OCI-LY7 (cell line): ENCODE results near the gene MAGI1. TPM values are rescaled to one million over a fixed set of nuclear protein-coding genes. Genes with fewer than 3 reads are reported as not detected.

Experiments
- BruUV-seq: library from RNA; stranded (reverse); fragments of 400-500 nt; replicated peaks from 2 replicates; lab custom pipeline; 2021; lab: Mats Ljungman, UMichigan
- CTCF ChIA-PET: fragments of 300-600 bp; sonication (Branson Sonifier 250); formaldehyde crosslinking; loops from one replicate; lab custom pipeline; 2022; ENCODE audit warnings: antibody characterized with exemption; ENCODE audit not compliant: unreplicated experiment; lab: Charles Lee
- POLR2A ChIA-PET: fragments of 300-600 bp; sonication (Branson Sonifier 250); formaldehyde crosslinking; loops from one replicate; lab custom pipeline; 2022; ENCODE audit warnings: antibody characterized with exemption; lab: Charles Lee
- DNase-seq: peaks from one replicate; pipeline ENCODE4 v3.0.0-alpha.2; 2015; ENCODE audit warnings: low spot score
- H2AFZ ChIP-seq: fragments of 200-600 bp; sonication (generic), shearing (Covaris generic); 2 replicates; pipeline ENCODE4 v1.6.1; 2014; ENCODE audit warnings: mild to moderate bottlenecking, antibody characterized with exemption, low read length, moderate library complexity
- H3K27ac ChIP-seq: fragments of 200-600 bp; sonication (generic); 2 replicates; pipeline ENCODE4 v1.5.1; 2014; ENCODE audit warnings: mixed run types, low read depth, mild to moderate bottlenecking, moderate library complexity, low read length, inconsistent platforms; ENCODE audit not compliant: poor library complexity, severe bottlenecking
- H3K36me3 ChIP-seq: fragments of 200-600 bp; sonication (generic); 2 replicates; pipeline ENCODE4 v1.6.1; 2014; ENCODE audit warnings: mild to moderate bottlenecking, antibody characterized with exemption, low read length, moderate library complexity, mixed read lengths; ENCODE audit not compliant: insufficient read depth
- H3K4me1 ChIP-seq: fragments of 200-600 bp; sonication (generic); 2 replicates; pipeline ENCODE4 v1.5.1; 2014; ENCODE audit warnings: mild to moderate bottlenecking, low read length; ENCODE audit not compliant: insufficient read depth, poor library complexity, severe bottlenecking
- H3K4me2 ChIP-seq: fragments of 200-600 bp; sonication (generic); 2 replicates; pipeline ENCODE4 v1.6.1; 2014; ENCODE audit warnings: mild to moderate bottlenecking, low read length
- H3K4me3 ChIP-seq: fragments of 200-600 bp; sonication (generic); 2 replicates; pipeline ENCODE4 v1.5.1; 2014; ENCODE audit warnings: mild to moderate bottlenecking, low read depth, low read length; ENCODE audit not compliant: poor library complexity, severe bottlenecking
- H3K79me2 ChIP-seq: fragments of 200-600 bp; sonication (generic); 2 replicates; pipeline ENCODE4 v1.6.1; 2016; ENCODE audit warnings: low read depth, mild to moderate bottlenecking, low read length, moderate library complexity, mixed read lengths; ENCODE audit not compliant: insufficient read depth
- H3K9me2 ChIP-seq: fragments of 200-600 bp; sonication (generic); 2 replicates; pipeline ENCODE4 v1.6.1; 2016; ENCODE audit warnings: mild to moderate bottlenecking, low read length, mixed read lengths; ENCODE audit not compliant: insufficient read depth
- H3K9me3 ChIP-seq: fragments of 200-600 bp; sonication (generic); 2 replicates; pipeline ENCODE4 v1.6.1; 2014; ENCODE audit warnings: mild to moderate bottlenecking, mixed run types, low read length, mixed read lengths
- H4K20me1 ChIP-seq: fragments of 200-600 bp; sonication (generic); 2 replicates; pipeline ENCODE4 v1.6.1; 2014; ENCODE audit warnings: mild to moderate bottlenecking, antibody characterized with exemption, low read length, moderate library complexity, mixed read lengths; ENCODE audit not compliant: insufficient read depth
- CTCF ChIP-seq: fragments of 200-600 bp; sonication (generic); conservative IDR thresholded peaks from 2 replicates; pipeline ENCODE4 v1.5.1; 2014; ENCODE audit warnings: mild to moderate bottlenecking, antibody characterized with exemption, low read length, moderate library complexity, mixed read lengths
- EZH2phosphoT487 ChIP-seq: fragments of 200-600 bp; sonication (generic); IDR thresholded peaks from 2 replicates; pipeline ENCODE4 v1.6.1; 2018; ENCODE audit warnings: low read depth, borderline replicate concordance, mild to moderate bottlenecking, mixed run types, antibody characterized with exemption, low read length, moderate library complexity, mixed read lengths
- intact Hi-C: fragments of 100-400 bp; cut with micrococcal nuclease; formaldehyde crosslinking; loops from one replicate; pipeline ENCODE4 v1.10.0; 2022; ENCODE audit not compliant: unreplicated experiment
- total RNA-seq, 2 experiments: library from RNA; depleted of rRNA in 1 of 2; stranded (reverse); fragments of >200 nt in 1 of 2; shearing (Covaris generic) in 1 of 2; gene quantifications; 2 replicates each; pipeline ENCODE4 v1.2.3, GENCODE V29; 2014 to 2022

The MAGI1 gene
- total RNA-seq, 2 experiments from 2014 or later, result 0.63 to 2.5 TPM

- DNase-seq, result no peak
- TF ChIP-seq EZH2phosphoT487 (no peak), CTCF (no peak)
- intact Hi-C loops, result no loop called here
- Histone ChIP-seq H3K27ac (no peak overlapping the region), H3K4me2 (no peak overlapping the region), H3K4me3 (no peak overlapping the region), H3K9me3 (no peaks in the 10 kb centered on the region), H3K79me2 (no peaks in the 10 kb centered on the region), H4K20me1 (no peaks in the 10 kb centered on the region), H3K4me1 (no peaks in the 10 kb centered on the region), H3K9me2 (no peaks in the 10 kb centered on the region), H3K36me3 (no peaks in the 10 kb centered on the region), H2AFZ (no peak overlapping the region)
- no TSS peak for BruUV-seq
- POLR2A ChIA-PET, result no interaction called here
- CTCF ChIA-PET, result no interaction called here
Observed at GRCh38 chr3:65483480-65483879, 555.2 kb downstream of the MAGI1 start.

- H3K9me2 ChIP-seq, result no peaks in the 10 kb centered on the region
- no peak overlapping the region for H2AFZ ChIP-seq
- ChIA-PET POLR2A (no interaction called here), CTCF (no interaction called here)
- H3K27ac ChIP-seq, result no peak overlapping the region
- BruUV-seq, result no TSS peak
- no peak overlapping the region for H3K4me3 ChIP-seq
- DNase-seq, result no peak
- H3K79me2 ChIP-seq, result no peaks in the 10 kb centered on the region
- no peaks in the 10 kb centered on the region for H3K9me3 ChIP-seq
- H4K20me1 ChIP-seq, result no peaks in the 10 kb centered on the region
- no peak overlapping the region for H3K4me2 ChIP-seq
- intact Hi-C loops, result no loop called here
- no peaks in the 10 kb centered on the region for H3K36me3 ChIP-seq
- no peaks in the 10 kb centered on the region for H3K4me1 ChIP-seq
- no peak for TF ChIP-seq EZH2phosphoT487
- TF ChIP-seq CTCF, result no peak
Observed at GRCh38 chr3:65483011-65483410, 555.7 kb downstream of the MAGI1 start.

- Histone ChIP-seq H3K4me1 (no peaks in the 10 kb centered on the region), H3K27ac (no peak overlapping the region), H3K79me2 (no peaks in the 10 kb centered on the region), H3K4me3 (no peak overlapping the region), H3K9me2 (no peaks in the 10 kb centered on the region), H4K20me1 (no peaks in the 10 kb centered on the region), H3K4me2 (no peak overlapping the region), H3K9me3 (no peaks in the 10 kb centered on the region), H3K36me3 (no peaks in the 10 kb centered on the region), H2AFZ (no peak overlapping the region)
- intact Hi-C loops, result no loop called here
- DNase-seq, result no peak
- no TSS peak for BruUV-seq
- no peak for TF ChIP-seq EZH2phosphoT487
- TF ChIP-seq CTCF, result no peak
- ChIA-PET CTCF (no interaction called here), POLR2A (no interaction called here)
Observed at GRCh38 chr3:65481085-65481484, 557.6 kb downstream of the MAGI1 start.
